A549 (cell line): Measurements from ENCODE around the gene ESRRB. TPM values are rescaled to one million over a fixed set of nuclear protein-coding genes. Genes with fewer than 3 reads are reported as not detected.

Experiments used
- ATAC-seq, 2 experiments: fragments of 200-7000 bp in 1 of 2; fragments of >200 bp in 1 of 2; cut with Nextera tagmentation in 1 of 2; cut with Tn5 transposase in 1 of 2; 3 replicates each; pipeline versions ENCODE4 v1.8.0 to v1.9.1; 2018 to 2020; ENCODE audit warnings: mild to moderate bottlenecking in 1 of 2, moderate library complexity in 1 of 2
- CTCF ChIA-PET: fragments of 300-600 bp; sonication (Branson Sonifier 250); formaldehyde crosslinking; extraction: SDS; loops from one replicate; lab custom pipeline; 2021; ENCODE audit warnings: antibody characterized with exemption, inconsistent platforms; lab: Yijun Ruan, JAX
- POLR2A ChIA-PET: fragments of 350-600 bp; formaldehyde crosslinking; extraction: SDS; loops from one replicate; lab custom pipeline; 2021; ENCODE audit warnings: antibody characterized with exemption, inconsistent platforms; lab: Yijun Ruan, JAX
- DNase-seq, 2 experiments: peaks; one replicate each; pipeline versions ENCODE4 v3.0.0 to v3.0.0-alpha.2; 2011 to 2016; ENCODE audit warnings: low read depth in 1 of 2, low spot score in 1 of 2
- FAIRE-seq: peaks from 2 replicates; lab custom pipeline; 2011; peaks lifted over from hg19 to GRCh38; lab: Jason Lieb, UNC
- H3K27ac ChIP-seq, 2 experiments: fragments of >200 bp; sonication (Bioruptor Twin); formaldehyde crosslinking; 3 replicates each; pipeline ENCODE4 v1.5.1; 2016 to 2017
- H3K4me1 ChIP-seq: fragments of >200 bp; sonication (Bioruptor Twin); formaldehyde crosslinking; 3 replicates; pipeline ENCODE4 v1.6.1; 2016
- H3K4me2 ChIP-seq: fragments of >200 bp; sonication (Bioruptor Twin); formaldehyde crosslinking; 3 replicates; pipeline ENCODE4 v1.6.1; 2016
- H3K4me3 ChIP-seq: fragments of >200 bp; sonication (Bioruptor Twin); formaldehyde crosslinking; 3 replicates; pipeline ENCODE4 v1.5.1; 2016
- H3K9me3 ChIP-seq: fragments of >200 bp; sonication (Bioruptor Twin); formaldehyde crosslinking; 3 replicates; pipeline ENCODE4 v1.6.1; 2016
- ATOH8 ChIP-seq: fragments of 250-450 bp; sonication (Bioruptor Pico); IDR thresholded peaks from 2 replicates; pipeline ENCODE4 v1.5.0; 2020; ENCODE audit warnings: low read depth, mild to moderate bottlenecking, moderate library complexity
- CTCF ChIP-seq: fragments of >200 bp; sonication (Bioruptor Twin); formaldehyde crosslinking; IDR thresholded peaks from 3 replicates; pipeline ENCODE4 v1.5.1; 2016
- E2F6 ChIP-seq: IDR thresholded peaks from 2 replicates; pipeline ENCODE4 v1.6.1; 2012; ENCODE audit warnings: low read depth, borderline replicate concordance
- ELK1 ChIP-seq: fragments of 150-350 bp; IDR thresholded peaks from 2 replicates; pipeline ENCODE4 v1.6.1; 2014; ENCODE audit warnings: low read depth, mild to moderate bottlenecking, low read length
- ESRRA ChIP-seq: fragments of 150-350 bp; IDR thresholded peaks from 2 replicates; pipeline ENCODE4 v1.6.1; 2014; ENCODE audit warnings: mild to moderate bottlenecking, low read length, borderline replicate concordance
- FOSL2 ChIP-seq, 2 experiments: fragments of 450-650 bp in 1 of 2; fragments of >200 bp in 1 of 2; sonication (Bioruptor Twin) in 1 of 2; formaldehyde crosslinking; IDR thresholded peaks; 2 replicates each; pipeline versions ENCODE4 v1.5.0 to v1.6.1; 2016 to 2020; ENCODE audit warnings: mild to moderate bottlenecking in 1 of 2, moderate library complexity in 1 of 2
- FOXS1 ChIP-seq: fragments of 250-450 bp; sonication (Bioruptor Pico); IDR thresholded peaks from 2 replicates; pipeline ENCODE4 v1.5.0; 2020; ENCODE audit warnings: mild to moderate bottlenecking, moderate library complexity
- HES2 ChIP-seq: fragments of >200 bp; sonication (Bioruptor Twin); formaldehyde crosslinking; IDR thresholded peaks from 2 replicates; pipeline ENCODE4 v1.6.1; 2016
- HEYL ChIP-seq: fragments of 250-450 bp; sonication (Bioruptor Pico); IDR thresholded peaks from 2 replicates; pipeline ENCODE4 v1.8.0; 2021; ENCODE audit warnings: mild to moderate bottlenecking, moderate library complexity
- HMGXB4 ChIP-seq: fragments of 250-450 bp; sonication (Bioruptor Pico); IDR thresholded peaks from 2 replicates; pipeline ENCODE4 v1.5.0; 2021; ENCODE audit warnings: mild to moderate bottlenecking, moderate library complexity, borderline replicate concordance
- HOXB13 ChIP-seq: fragments of 250-450 bp; sonication (Bioruptor Pico); IDR thresholded peaks from 2 replicates; pipeline ENCODE4 v1.5.0; 2020; ENCODE audit warnings: low read depth, mild to moderate bottlenecking, moderate library complexity
- MYC ChIP-seq: IDR thresholded peaks from 2 replicates; pipeline ENCODE4 v1.6.1; 2012; ENCODE audit warnings: mild to moderate bottlenecking, inconsistent platforms, low read length, improper control_type of control experiment, borderline replicate concordance
- NPAS2 ChIP-seq: fragments of 250-450 bp; sonication (Bioruptor Pico); IDR thresholded peaks from 2 replicates; pipeline ENCODE4 v1.8.0; 2022; ENCODE audit warnings: mild to moderate bottlenecking, moderate library complexity, borderline replicate concordance
- NR3C1 ChIP-seq: fragments of >200 bp; sonication (Bioruptor Twin); formaldehyde crosslinking; IDR thresholded peaks from 3 replicates; pipeline ENCODE4 v1.6.1; 2017
- PBX3 ChIP-seq: IDR thresholded peaks from 2 replicates; pipeline ENCODE4 v1.6.1; 2012
- REST ChIP-seq: fragments of 200-600 bp; sonication (generic); IDR thresholded peaks from 2 replicates; pipeline ENCODE4 v1.6.1; 2016; ENCODE audit warnings: antibody characterized with exemption, mild to moderate bottlenecking, moderate library complexity
- RNF2 ChIP-seq: fragments of 200-600 bp; sonication (generic); IDR thresholded peaks from 2 replicates; pipeline ENCODE4 v1.6.1; 2016; ENCODE audit warnings: low read depth, mild to moderate bottlenecking, antibody characterized with exemption, moderate library complexity, borderline replicate concordance
- ZC3H11A ChIP-seq: fragments of 450-650 bp; IDR thresholded peaks from 2 replicates; pipeline ENCODE4 v1.6.1; 2014; ENCODE audit warnings: antibody characterized with exemption, mild to moderate bottlenecking
- ZNF302 ChIP-seq: fragments of 250-450 bp; sonication (Bioruptor Pico); IDR thresholded peaks from 2 replicates; pipeline ENCODE4 v1.9.0; 2021; ENCODE audit warnings: inconsistent platforms, mild to moderate bottlenecking, moderate library complexity
- WGBS: methylation state at CpG from one replicate; pipeline ENCODE4 v1.1.6; 2017; ENCODE audit errors: missing lambda C conversion rate; 5-methylcytosine and 5-hydroxymethylcytosine counted together
- polyA plus RNA-seq, 4 experiments: library from polyadenylated mRNA; depleted of rRNA in 3 of 4; stranded (reverse); fragments of >200 nt; fragmentation: RNase III in 1 of 4; extraction: RNeasy Plus Mini Kit Qiagen cat#74134 plus additional on column Dnase treatment in 1 of 4; gene quantifications; 2 replicates in 3 of 4; 3 replicates in 1 of 4; pipeline ENCODE4 v1.2.3, GENCODE V29; 2011 to 2017

ESRRB gene
- polyA plus RNA-seq, 2 of the 4 experiments (the other 2 are of a cell fraction) = 0.15 to 0.19 TPM

- TF ChIP-seq ZC3H11A (no peak), REST (no peak), E2F6 (no peak), ESRRA (no peak), NPAS2 (CRISPR knock-in tag) (no peak), RNF2 (no peak), MYC (no peak), ELK1 (no peak), HOXB13 (CRISPR knock-in tag) (no peak), HMGXB4 (no peak)
- no peak for FAIRE-seq
- H3K4me2 ChIP-seq = no peak overlapping the region
- WGBS = 31% methylated on average over 8 of the region's 10 CpGs
- no peak for ATAC-seq
- H3K4me1 ChIP-seq = no peaks in the 10 kb centered on the region
- no peak overlapping the region for H3K27ac ChIP-seq
- H3K4me3 ChIP-seq = no peak overlapping the region
- ChIA-PET CTCF (interaction anchor here (1.0 kb wide), 1 partner anchor 11 kb away, joined by 3 read pairs; no protein-coding TSS in a partner anchor), POLR2A (no interaction called here)
- H3K9me3 ChIP-seq = no peaks in the 10 kb centered on the region
- no peak for DNase-seq
These were observed 114.8 kb downstream of the ESRRB start for GRCh38 chr14:76490735-76491134.

- ATAC-seq = no peak
- no peak for FAIRE-seq
- WGBS = 72% methylated on average over 20 of the region's 22 CpGs
- H3K9me3 ChIP-seq = no peaks in the 10 kb centered on the region
- ChIA-PET CTCF (interaction anchor here (0.8 to 1.0 kb wide), 3 partner anchors 11 to 154 kb away, joined by 3 to 4 read pairs (median 3); no protein-coding TSS in a partner anchor), POLR2A (no interaction called here)
- no peak overlapping the region for H3K4me2 ChIP-seq
- H3K4me1 ChIP-seq = no peaks in the 10 kb centered on the region
- no peak overlapping the region for H3K27ac ChIP-seq
- no peak for DNase-seq
- TF ChIP-seq FOXS1 (CRISPR knock-in tag) (no peak), RNF2 (no peak)
- no peak overlapping the region for H3K4me3 ChIP-seq
These were observed 115.4 kb downstream of the ESRRB start for GRCh38 chr14:76491172-76491930.

GRCh38 chr14:76495983-76496382, 120.0 kb downstream of the ESRRB start:
- TF ChIP-seq ZNF302 (CRISPR knock-in tag) (no peak), NR3C1 (no peak), CTCF (no peak), PBX3 (no peak), HEYL (no peak), FOSL2 (IDR thresholded peaks at IDR 0.05) (no peak), FOSL2 (CRISPR knock-in tag; IDR thresholded peaks at IDR 0.05) (no peak), HES2 (no peak), ATOH8 (no peak)
- 87% methylated on average over 2 of the region's 2 CpGs for WGBS
- Histone ChIP-seq H3K4me3 (no peak overlapping the region), H3K9me3 (no peaks in the 10 kb centered on the region), H3K4me2 (no peak overlapping the region), H3K4me1 (no peaks in the 10 kb centered on the region), H3K27ac (no peak overlapping the region)
- ATAC-seq (no peak), DNase-seq (no peak), FAIRE-seq (no peak)
- CTCF ChIA-PET = interaction anchor here (1.3 kb wide), 1 partner anchor 445 kb away, joined by 3 read pairs; no protein-coding TSS in a partner anchor
- POLR2A ChIA-PET = no interaction called here
